HG03520 (cell line): ENCODE results near the gene FAM136A.
"Not testable (repeated sequence)": the region's sequence is repeated elsewhere in the genome, so short reads cannot be mapped to it uniquely, and the experiment has no call there.

Experiments
- ATAC-seq: cut with Tn5 transposase; IDR thresholded peaks from one replicate; pipeline ENCODE4 v1.9.1; 2021; ENCODE audit warnings: mild to moderate bottlenecking, moderate library complexity; ENCODE audit not compliant: unreplicated experiment

Gene FAM136A

GRCh38 chr2:70300771-70301343, 1.0 kb downstream of the FAM136A start:
- no peak for ATAC-seq

- not testable (repeated sequence) for ATAC-seq
These were observed 4.0 kb downstream of the FAM136A start for GRCh38 chr2:70297828-70298227.

GRCh38 chr2:70283500-70284191, 18.2 kb downstream of the FAM136A start:
- ATAC-seq = no peak

GRCh38 chr2:70282439-70282838, 19.4 kb downstream of the FAM136A start:
- ATAC-seq = no peak

GRCh38 chr2:70280242-70280798, 21.5 kb downstream of the FAM136A start:
- ATAC-seq = no peak

GRCh38 chr2:70270323-70270722, 31.5 kb downstream of the FAM136A start:
- ATAC-seq = no peak

- not testable (repeated sequence) for ATAC-seq
These were observed 32.2 kb downstream of the FAM136A start for GRCh38 chr2:70269422-70270302.

- not testable (repeated sequence) for ATAC-seq
These were observed 34.9 kb downstream of the FAM136A start for GRCh38 chr2:70266925-70267324.

- ATAC-seq = no peak
These were observed 40.4 kb downstream of the FAM136A start for GRCh38 chr2:70261501-70261900.

GRCh38 chr2:70258532-70258875, 43.4 kb downstream of the FAM136A start:
- ATAC-seq = no peak

- ATAC-seq = no peak
These were observed 46.1 kb downstream of the FAM136A start for GRCh38 chr2:70255637-70256314.

- no peak for ATAC-seq
These were observed 51.4 kb downstream of the FAM136A start for GRCh38 chr2:70250434-70250833.

- ATAC-seq = peak; percentile 95
These were observed 53.6 kb downstream of the FAM136A start, which contains the start of gene TIA1 for GRCh38 chr2:70248181-70248847. Gene TIA1, minus strand, starts transcription at chr2:70248628. Its CDS starts 198 bp downstream, at chr2:70248430.

- ATAC-seq = no peak
These were observed 54.3 kb downstream of the FAM136A start for GRCh38 chr2:70247364-70248180.
